Activated naive CD4-positive, alpha-beta T cell treated with anti-CD3 and anti-CD28 coated beads, Interleukin-2, amount 10 ng/mL, durations not matched to agents 7 days and 5 days (primary cell): ENCODE data around the gene GPD1.
A peak's percentile ranks its signal among the peaks of the same experiment; 100 is the strongest.

Source experiments
- CTCF ChIA-PET: fragments of 350-600 bp; sonication (Branson Sonifier 250); formaldehyde crosslinking; loops from one replicate; lab custom pipeline; 2021; ENCODE audit warnings: antibody characterized with exemption; lab: Charles Lee
- DNase-seq: peaks from one replicate; pipeline ENCODE4 v3.0.0-alpha.2; 2020
- H3K27ac Mint-ChIP-seq: one replicate; pipeline ENCODE4 v1.8.0; 2021; ENCODE audit warnings: mild to moderate bottlenecking, moderate library complexity, mixed read lengths
- H3K27me3 Mint-ChIP-seq: one replicate; pipeline ENCODE4 v1.8.0; 2021; ENCODE audit warnings: mild to moderate bottlenecking, mixed read lengths
- H3K36me3 Mint-ChIP-seq: one replicate; pipeline ENCODE4 v1.8.0; 2021; ENCODE audit warnings: mixed read lengths
- H3K4me1 Mint-ChIP-seq: one replicate; pipeline ENCODE4 v1.8.0; 2021; ENCODE audit warnings: mixed read lengths
- H3K4me3 Mint-ChIP-seq: one replicate; pipeline ENCODE4 v1.8.0; 2021; ENCODE audit warnings: mild to moderate bottlenecking, moderate library complexity, mixed read lengths
- H3K9me3 Mint-ChIP-seq: one replicate; pipeline ENCODE4 v1.8.0; 2021; ENCODE audit warnings: mixed read lengths

GPD1 gene

DNA sequence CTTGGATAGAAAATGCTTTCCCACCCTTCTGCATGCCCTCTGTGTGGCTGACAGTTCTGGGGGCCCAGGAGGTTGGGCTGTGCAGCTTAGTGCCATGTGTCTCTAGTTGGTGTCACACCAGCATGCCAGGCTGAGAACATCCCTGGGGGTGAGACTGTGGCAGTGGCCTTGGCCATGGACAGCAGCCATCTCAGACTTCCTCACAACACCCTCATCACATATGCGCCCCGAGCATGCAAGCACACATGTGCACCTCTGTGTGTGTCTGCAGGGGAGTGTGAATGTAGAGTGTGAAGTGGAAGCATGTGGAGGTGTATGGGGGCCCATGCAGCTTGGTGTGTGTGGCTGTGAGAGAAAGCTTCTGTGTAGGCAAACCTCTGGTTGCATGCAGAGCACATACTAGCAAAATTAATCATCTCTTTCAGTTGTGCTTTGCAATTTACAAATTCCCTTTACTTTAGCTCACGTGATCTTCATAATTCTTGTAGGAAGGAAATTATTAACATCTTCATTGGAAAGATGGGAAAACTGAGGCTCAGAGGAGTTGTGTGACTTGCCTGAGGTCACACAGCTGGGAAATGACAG lies 38.0 kb upstream of the GPD1 start:
- no peak overlapping the region for H3K4me3 Mint-ChIP-seq
- DNase-seq = no peak
- CTCF ChIA-PET = interaction anchor here (0.9 to 13.7 kb wide), 7 partner anchors 9 to 120 kb away, joined by 3 to 232 read pairs (median 10); partner anchors contain the start of gene SMARCD1
- no peaks in the 10 kb centered on the region for H3K9me3 Mint-ChIP-seq
- H3K27ac Mint-ChIP-seq = no peak overlapping the region
- H3K4me1 Mint-ChIP-seq = peaks cover 17% of the 10 kb centered on the region
- H3K27me3 Mint-ChIP-seq = peaks cover 41% of the 10 kb centered on the region
- no peaks in the 10 kb centered on the region for H3K36me3 Mint-ChIP-seq

DNA sequence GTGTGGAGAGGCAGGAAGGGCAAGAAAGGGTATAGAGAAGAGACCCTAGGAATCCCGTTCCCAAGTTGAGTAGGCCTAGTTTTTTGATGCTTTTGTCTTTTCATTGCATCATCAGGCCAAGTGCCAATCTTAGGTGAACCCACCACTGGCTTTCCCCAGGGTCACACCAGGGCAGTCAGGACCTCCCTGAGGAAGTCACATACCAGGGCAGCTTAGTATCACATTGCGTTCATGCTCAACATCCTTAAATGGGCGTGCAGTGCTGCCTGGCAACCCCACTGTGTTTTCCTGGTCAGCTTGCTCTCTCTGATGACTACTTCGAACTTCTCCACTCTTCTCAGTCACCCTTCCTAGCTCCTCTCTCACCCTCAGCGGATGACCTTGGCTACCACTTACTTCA lies 37.4 kb upstream of the GPD1 start:
- CTCF ChIA-PET = interaction anchor here (0.9 to 13.7 kb wide), 9 partner anchors 8 to 121 kb away, joined by 3 to 232 read pairs (median 5); partner anchors contain the start of gene SMARCD1

DNA sequence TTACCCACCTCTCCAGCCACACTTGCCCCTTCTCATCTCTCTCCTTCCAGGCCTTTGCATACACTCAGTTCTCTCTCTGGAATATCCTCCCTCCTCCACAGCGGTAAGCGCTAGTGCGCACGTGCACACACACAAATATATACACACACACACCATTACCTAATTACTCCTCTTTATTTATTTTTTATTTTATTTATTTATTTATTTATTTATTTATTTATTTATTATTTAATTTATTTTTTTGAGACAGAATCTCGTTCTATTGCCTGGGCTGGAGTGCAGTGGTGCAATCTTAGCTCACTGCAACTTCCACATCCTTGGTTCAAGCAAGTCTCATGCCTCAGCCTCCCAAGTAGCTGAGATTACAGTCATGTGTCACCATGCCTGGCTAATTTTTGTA lies 34.7 kb upstream of the GPD1 start:
- no peaks in the 10 kb centered on the region for H3K36me3 Mint-ChIP-seq
- no peaks in the 10 kb centered on the region for H3K9me3 Mint-ChIP-seq
- H3K4me3 Mint-ChIP-seq = no peak overlapping the region
- no peak overlapping the region for H3K27ac Mint-ChIP-seq
- peaks cover 23% of the 10 kb centered on the region for H3K27me3 Mint-ChIP-seq
- DNase-seq = no peak
- peaks cover 7% of the 10 kb centered on the region for H3K4me1 Mint-ChIP-seq
- CTCF ChIA-PET = interaction anchor here (0.6 to 13.7 kb wide), 13 partner anchors 9 to 174 kb away, joined by 3 to 232 read pairs (median 5); partner anchors contain the start of genes ASIC1 and COX14

More for the DNA sequence above, 37.4 kb upstream of the GPD1 start:
- no peaks in the 10 kb centered on the region for H3K36me3 Mint-ChIP-seq
- peaks cover 12% of the 10 kb centered on the region for H3K4me1 Mint-ChIP-seq
- no peaks in the 10 kb centered on the region for H3K9me3 Mint-ChIP-seq
- H3K27me3 Mint-ChIP-seq = peaks cover 40% of the 10 kb centered on the region
- DNase-seq = no peak
- no peak overlapping the region for H3K27ac Mint-ChIP-seq
- no peak overlapping the region for H3K4me3 Mint-ChIP-seq

DNA sequence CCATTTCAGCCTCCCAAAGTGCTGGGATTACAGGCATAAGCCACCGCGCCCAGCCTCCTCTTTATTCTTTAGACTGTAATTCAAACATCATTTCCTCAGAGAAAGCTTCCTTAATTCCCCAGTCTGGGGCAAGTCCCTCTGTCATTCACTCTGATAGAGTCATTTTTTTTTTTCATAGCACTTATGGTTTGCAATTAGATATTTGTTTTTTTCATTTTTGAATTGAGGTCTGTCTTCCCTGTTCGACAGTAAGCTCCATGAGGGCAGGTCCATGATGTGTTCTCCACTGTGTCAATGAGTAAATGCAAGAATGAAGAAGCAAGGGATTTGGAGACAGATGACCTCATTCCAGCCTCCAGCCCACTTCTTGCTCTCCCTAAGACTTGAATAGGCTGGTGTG lies 34.3 kb upstream of the GPD1 start:
- CTCF ChIA-PET = interaction anchor here (0.6 to 13.7 kb wide), 16 partner anchors 10 to 202 kb away, joined by 3 to 232 read pairs (median 6); partner anchors contain the start of gene ASIC1
- Mint-ChIP-seq H3K4me1 (peaks cover 7% of the 10 kb centered on the region), H3K9me3 (no peaks in the 10 kb centered on the region), H3K4me3 (no peak overlapping the region), H3K27ac (no peak overlapping the region), H3K36me3 (no peaks in the 10 kb centered on the region), H3K27me3 (peaks cover 19% of the 10 kb centered on the region)
- DNase-seq = no peak

DNA sequence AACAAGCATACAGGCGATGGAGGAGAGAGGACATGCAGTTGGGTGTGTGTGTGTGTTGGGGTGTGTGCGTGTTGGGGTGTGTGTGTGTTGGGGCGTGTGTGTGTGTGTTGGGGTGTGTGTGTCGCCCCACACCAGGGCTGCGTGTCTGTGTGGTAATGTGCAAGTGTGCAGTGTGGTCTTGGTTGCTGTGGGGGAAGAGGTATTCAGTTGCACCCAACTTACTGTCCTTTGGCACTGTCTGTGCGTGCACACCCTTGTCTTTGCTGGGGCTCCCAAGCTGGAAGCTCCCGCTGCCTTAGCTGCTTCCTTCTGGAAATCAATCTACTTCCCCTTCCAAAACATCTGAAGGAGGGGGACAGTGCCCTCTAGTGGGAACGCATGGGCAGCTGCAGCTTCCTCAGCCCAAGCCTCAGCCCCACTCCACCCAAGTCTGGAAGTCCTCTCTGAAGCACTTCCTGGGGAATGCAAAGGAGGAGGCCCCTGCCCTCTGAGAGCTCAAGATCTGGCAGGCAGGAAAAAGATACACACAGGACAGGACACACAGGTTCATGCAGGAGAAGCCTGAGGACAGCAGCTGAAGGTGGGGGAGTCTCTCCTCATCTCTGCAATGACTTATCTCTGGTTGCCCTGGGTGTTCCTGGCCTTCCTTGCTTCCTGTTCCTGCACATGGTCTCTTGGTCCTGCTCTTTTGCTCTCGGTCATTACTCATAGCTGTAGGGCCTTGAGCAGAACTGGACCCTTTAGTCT lies 33.3 kb upstream of the GPD1 start:
- DNase-seq = peak; percentile 80
- Mint-ChIP-seq H3K4me3 (no peak overlapping the region), H3K36me3 (no peaks in the 10 kb centered on the region), H3K4me1 (peaks cover 7% of the 10 kb centered on the region), H3K27me3 (peaks cover 24% of the 10 kb centered on the region), H3K27ac (no peak overlapping the region), H3K9me3 (no peaks in the 10 kb centered on the region)
- CTCF ChIA-PET = interaction anchor here (0.5 to 13.7 kb wide), 31 partner anchors 8 to 1267 kb away, joined by 3 to 232 read pairs (median 5); partner anchors contain the start of genes ASIC1, GPD1, RACGAP1 and SMARCD1

DNA sequence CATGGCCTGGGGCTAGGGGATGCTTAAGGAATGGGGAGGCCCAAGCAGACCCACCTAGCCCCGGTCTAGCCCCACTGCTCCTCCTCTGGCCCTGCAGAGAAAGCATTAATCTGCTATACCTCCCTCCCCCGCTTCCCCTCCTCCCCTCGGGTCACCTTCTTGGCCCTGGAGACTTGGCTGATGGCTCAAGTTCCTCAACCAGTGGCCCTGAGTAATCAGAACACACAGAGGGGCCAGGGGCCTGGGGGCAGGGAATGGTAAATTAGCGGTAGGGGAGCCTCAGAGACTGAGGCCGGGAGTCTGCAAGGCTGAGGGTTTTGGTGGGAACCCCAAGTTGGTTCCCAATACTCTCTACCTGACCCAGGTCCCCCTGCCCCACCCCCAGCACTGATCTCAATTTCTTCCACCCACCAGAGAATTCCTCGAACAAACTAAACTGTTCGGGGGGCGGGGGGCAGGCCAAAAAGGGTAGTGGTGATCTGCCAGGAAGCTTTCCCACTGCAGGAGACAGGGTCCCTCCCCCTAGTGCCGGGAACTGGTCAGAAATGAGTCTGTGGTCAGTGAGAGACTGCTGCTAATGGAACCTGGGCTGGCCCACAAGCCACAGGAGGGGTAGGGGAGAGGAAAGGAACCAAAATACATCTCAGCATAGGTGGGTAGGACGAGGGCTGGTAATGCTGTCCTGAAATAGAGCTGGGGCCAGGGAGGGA lies 31.5 kb upstream of the GPD1 start:
- H3K4me3 Mint-ChIP-seq = no peak overlapping the region
- H3K27ac Mint-ChIP-seq = no peak overlapping the region
- no peaks in the 10 kb centered on the region for H3K36me3 Mint-ChIP-seq
- H3K27me3 Mint-ChIP-seq = peaks cover 31% of the 10 kb centered on the region
- peaks cover 7% of the 10 kb centered on the region for H3K4me1 Mint-ChIP-seq
- DNase-seq = no peak
- CTCF ChIA-PET = interaction anchor here (1.1 to 13.7 kb wide), 7 partner anchors 13 to 105 kb away, joined by 3 to 232 read pairs (median 13); partner anchors contain the start of gene ASIC1
- H3K9me3 Mint-ChIP-seq = no peaks in the 10 kb centered on the region

DNA sequence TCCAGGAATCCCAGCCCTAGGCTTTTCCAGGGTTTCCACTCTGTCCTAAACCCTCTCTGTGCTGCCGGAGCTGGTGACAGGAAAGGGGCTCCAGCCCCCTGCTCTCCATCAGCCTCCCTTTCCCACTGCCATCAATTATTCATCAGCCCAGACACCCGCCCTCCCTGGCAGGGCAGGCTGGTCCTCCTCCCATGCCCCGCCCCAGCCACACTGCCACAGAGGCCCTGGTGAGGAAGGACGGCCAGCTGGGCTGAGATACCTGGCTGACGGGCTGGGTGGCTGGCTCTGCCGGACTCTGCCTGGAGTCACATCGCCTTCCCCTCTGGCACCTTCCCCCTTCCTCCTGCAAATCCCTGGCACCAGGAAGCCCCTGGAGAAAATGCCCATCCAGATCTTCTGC lies 30.6 kb upstream of the GPD1 start:
- CTCF ChIA-PET = interaction anchor here (1.1 to 13.7 kb wide), 5 partner anchors 12 to 106 kb away, joined by 3 to 232 read pairs (median 9); partner anchors contain the start of gene SMARCD1

DNA sequence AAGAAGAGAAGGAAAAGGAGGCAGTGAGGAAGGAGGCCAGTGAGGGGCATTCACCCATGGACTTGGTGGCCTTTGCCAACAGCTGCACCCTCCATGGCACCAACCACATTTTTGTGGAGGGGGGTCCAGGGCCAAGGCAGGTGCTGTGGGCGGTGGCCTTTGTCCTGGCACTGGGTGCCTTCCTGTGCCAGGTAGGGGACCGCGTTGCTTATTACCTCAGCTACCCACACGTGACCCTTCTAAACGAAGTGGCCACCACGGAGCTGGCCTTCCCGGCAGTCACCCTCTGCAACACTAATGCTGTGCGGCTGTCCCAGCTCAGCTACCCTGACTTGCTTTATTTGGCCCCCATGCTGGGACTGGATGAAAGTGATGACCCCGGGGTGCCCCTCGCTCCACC lies 30.1 kb upstream of the GPD1 start:
- H3K27me3 Mint-ChIP-seq = peaks cover 41% of the 10 kb centered on the region
- H3K9me3 Mint-ChIP-seq = no peaks in the 10 kb centered on the region
- H3K27ac Mint-ChIP-seq = no peak overlapping the region

More for the DNA sequence above, 30.6 kb upstream of the GPD1 start:
- Mint-ChIP-seq H3K36me3 (no peaks in the 10 kb centered on the region), H3K4me1 (peaks cover 7% of the 10 kb centered on the region), H3K4me3 (no peak overlapping the region), H3K27me3 (peaks cover 38% of the 10 kb centered on the region), H3K27ac (no peak overlapping the region), H3K9me3 (no peaks in the 10 kb centered on the region)
- no peak for DNase-seq

DNA sequence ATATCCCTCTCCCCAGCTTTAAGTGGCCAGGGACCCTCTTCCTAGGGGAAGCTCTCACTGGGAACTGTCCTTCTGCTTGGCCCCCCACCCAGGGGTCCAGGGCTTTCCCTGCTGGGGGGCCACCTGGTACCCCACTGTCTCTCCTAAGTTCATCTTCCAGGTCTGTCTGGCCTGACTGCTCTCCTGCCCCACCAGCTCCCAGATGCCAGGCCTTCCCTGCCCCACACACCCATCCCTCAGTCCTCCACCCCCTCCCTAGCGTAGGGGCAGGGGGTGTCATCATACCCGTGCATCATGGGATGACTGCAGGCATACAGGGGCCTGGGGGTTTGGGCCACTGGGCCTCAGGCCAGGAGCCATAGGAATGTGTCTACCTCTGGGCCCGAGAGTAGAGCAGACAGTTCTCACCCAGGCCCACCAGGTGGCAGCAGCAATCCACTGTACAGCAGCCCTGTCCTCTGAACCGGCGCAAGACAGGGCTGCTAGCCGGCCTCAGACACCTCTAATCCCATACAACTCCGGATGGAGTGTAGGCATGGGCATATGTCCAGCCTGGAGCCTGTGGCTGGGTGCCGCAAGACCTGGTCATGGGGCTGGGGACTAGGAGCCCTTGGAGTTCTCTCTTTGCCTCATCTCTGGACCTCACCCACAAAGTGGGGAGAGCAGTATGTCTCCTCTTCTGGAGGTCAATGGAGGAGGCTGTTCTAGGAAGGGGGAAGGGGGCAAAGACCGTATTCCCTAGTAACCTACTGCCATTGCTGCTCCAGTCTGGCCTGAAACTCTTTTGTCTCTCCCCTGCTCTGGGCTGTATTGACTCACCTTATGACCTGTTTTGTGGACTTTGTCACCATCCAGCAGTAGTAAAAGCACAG lies 28.6 kb upstream of the GPD1 start:
- H3K4me3 Mint-ChIP-seq = no peak overlapping the region
- H3K27me3 Mint-ChIP-seq = peaks cover 41% of the 10 kb centered on the region
- peak; percentile 88 for DNase-seq
- no peaks in the 10 kb centered on the region for H3K9me3 Mint-ChIP-seq
- H3K27ac Mint-ChIP-seq = no peak overlapping the region
- H3K4me1 Mint-ChIP-seq = peaks cover 7% of the 10 kb centered on the region
- no peaks in the 10 kb centered on the region for H3K36me3 Mint-ChIP-seq
- CTCF ChIA-PET = interaction anchor here (0.8 to 13.7 kb wide), 14 partner anchors 8 to 108 kb away, joined by 3 to 232 read pairs (median 5); partner anchors contain the start of genes COX14 and SMARCD1

More for the DNA sequence above, 30.1 kb upstream of the GPD1 start:
- Mint-ChIP-seq H3K4me3 (no peak overlapping the region), H3K36me3 (no peaks in the 10 kb centered on the region), H3K4me1 (peaks cover 7% of the 10 kb centered on the region)
- DNase-seq = no peak
- CTCF ChIA-PET = interaction anchor here (0.9 to 13.7 kb wide), 6 partner anchors 8 to 106 kb away, joined by 3 to 232 read pairs (median 6); partner anchors contain the start of gene SMARCD1

DNA sequence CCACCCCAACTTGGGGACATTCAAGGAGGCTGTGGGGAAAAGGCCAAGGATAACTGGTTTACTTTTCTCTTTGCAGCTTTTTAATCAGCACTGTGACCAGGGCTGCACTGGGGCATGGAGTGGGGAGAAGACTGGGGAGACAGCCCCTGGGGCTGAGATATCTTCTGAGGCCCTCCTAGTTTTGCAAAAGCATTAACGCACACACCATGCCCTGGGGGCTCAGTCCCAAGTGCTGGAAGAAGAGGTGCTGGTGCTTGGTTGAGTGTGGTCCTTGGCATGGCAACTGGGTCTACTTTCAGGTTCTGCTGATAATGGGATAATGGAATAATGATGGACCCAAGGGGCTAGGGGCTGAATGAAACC lies 28.0 kb upstream of the GPD1 start:
- no peak for DNase-seq
- Mint-ChIP-seq H3K9me3 (no peaks in the 10 kb centered on the region), H3K27me3 (peaks cover 35% of the 10 kb centered on the region), H3K36me3 (no peaks in the 10 kb centered on the region), H3K4me3 (no peak overlapping the region), H3K27ac (no peak overlapping the region), H3K4me1 (peaks cover under 1% of the 10 kb centered on the region)
- CTCF ChIA-PET = interaction anchor here (1.0 to 13.7 kb wide), 6 partner anchors 9 to 108 kb away, joined by 3 to 232 read pairs (median 6); partner anchors contain the start of gene SMARCD1

DNA sequence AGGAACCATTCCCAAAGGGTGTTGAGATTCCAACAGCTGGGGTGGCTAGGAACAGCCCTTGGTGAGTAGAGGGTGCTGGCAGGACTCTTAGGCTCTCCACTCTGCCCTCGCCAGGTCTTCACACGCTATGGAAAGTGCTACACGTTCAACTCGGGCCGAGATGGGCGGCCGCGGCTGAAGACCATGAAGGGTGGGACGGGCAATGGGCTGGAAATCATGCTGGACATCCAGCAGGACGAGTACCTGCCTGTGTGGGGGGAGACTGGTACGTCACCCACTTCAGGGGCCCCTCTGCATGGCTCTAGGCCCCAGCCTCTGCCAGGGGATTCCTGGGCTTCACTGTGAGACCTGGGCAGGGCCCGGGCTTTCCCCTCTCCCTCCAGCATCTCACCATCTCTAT lies 26.7 kb upstream of the GPD1 start:
- no peak overlapping the region for H3K27ac Mint-ChIP-seq
- no peaks in the 10 kb centered on the region for H3K36me3 Mint-ChIP-seq
- DNase-seq = no peak
- no peaks in the 10 kb centered on the region for H3K4me1 Mint-ChIP-seq
- H3K27me3 Mint-ChIP-seq = peaks cover 35% of the 10 kb centered on the region
- H3K9me3 Mint-ChIP-seq = no peaks in the 10 kb centered on the region
- CTCF ChIA-PET = interaction anchor here (0.9 to 13.7 kb wide), 5 partner anchors 8 to 110 kb away, joined by 3 to 232 read pairs (median 5); partner anchors contain the start of gene SMARCD1
- H3K4me3 Mint-ChIP-seq = no peak overlapping the region

DNA sequence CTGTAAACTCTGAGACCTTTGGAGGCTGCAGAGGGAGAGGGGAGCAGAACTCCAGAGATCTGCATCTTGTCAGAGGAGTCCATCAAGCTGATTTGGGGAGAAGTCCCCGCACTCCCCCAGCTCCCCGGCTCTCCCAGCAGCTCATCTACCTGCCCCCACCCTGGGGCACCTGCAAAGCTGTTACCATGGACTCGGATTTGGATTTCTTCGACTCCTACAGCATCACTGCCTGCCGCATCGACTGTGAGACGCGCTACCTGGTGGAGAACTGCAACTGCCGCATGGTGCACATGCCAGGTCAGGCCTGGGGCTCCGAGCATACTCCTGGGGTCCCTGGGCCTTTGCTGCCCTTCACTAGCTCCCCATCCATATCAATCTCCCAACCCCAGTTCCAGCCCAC lies 25.5 kb upstream of the GPD1 start:
- H3K4me3 Mint-ChIP-seq = no peak overlapping the region
- no peaks in the 10 kb centered on the region for H3K4me1 Mint-ChIP-seq
- H3K36me3 Mint-ChIP-seq = no peaks in the 10 kb centered on the region
- no peak for DNase-seq
- no peak overlapping the region for H3K27ac Mint-ChIP-seq
- peaks cover 31% of the 10 kb centered on the region for H3K27me3 Mint-ChIP-seq
- CTCF ChIA-PET = interaction anchor here (0.7 to 1.5 kb wide), 2 partner anchors 33 to 206 kb away, joined by 3 to 6 read pairs; partner anchors contain the start of gene COX14
- no peaks in the 10 kb centered on the region for H3K9me3 Mint-ChIP-seq

DNA sequence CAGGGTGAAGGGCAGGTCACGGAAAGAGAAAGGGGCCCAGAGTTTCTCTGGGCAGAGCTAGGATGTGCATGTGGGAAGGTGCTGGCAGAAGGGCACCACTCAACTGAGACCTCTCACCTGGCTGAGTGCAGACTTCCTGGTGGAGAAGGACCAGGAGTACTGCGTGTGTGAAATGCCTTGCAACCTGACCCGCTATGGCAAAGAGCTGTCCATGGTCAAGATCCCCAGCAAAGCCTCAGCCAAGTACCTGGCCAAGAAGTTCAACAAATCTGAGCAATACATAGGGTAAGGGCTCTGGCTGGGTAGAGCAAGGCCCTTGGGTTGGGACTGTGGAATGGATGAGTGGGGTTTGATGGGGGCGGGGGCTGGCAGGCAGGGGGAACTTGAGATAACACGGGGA lies 24.0 kb upstream of the GPD1 start:
- CTCF ChIA-PET = interaction anchor here (1.2 kb wide), 1 partner anchor 40 kb away, joined by 3 read pairs; no protein-coding TSS in a partner anchor
- no peaks in the 10 kb centered on the region for H3K36me3 Mint-ChIP-seq
- H3K4me1 Mint-ChIP-seq = peaks cover 7% of the 10 kb centered on the region
- H3K4me3 Mint-ChIP-seq = no peak overlapping the region
- H3K27me3 Mint-ChIP-seq = peaks cover 30% of the 10 kb centered on the region
- no peak overlapping the region for H3K27ac Mint-ChIP-seq
- no peak for DNase-seq
- no peaks in the 10 kb centered on the region for H3K9me3 Mint-ChIP-seq
